Upper lobe of left lung (tissue), 4 donors: ENCODE measurements around the gene CYP19A1.

Experiments used
- POLR2A ChIP-seq, 4 donors: fragments of 450-650 bp; IDR thresholded peaks; one replicate each; pipeline ENCODE4 v1.5.1; 2016 to 2017; ENCODE audit warnings: antibody characterized with exemption in 4 of 4, mild to moderate bottlenecking in 2 of 4
- POLR2AphosphoS5 ChIP-seq, 2 donors: sonication (generic); formaldehyde crosslinking; IDR thresholded peaks; one replicate each; pipeline ENCODE4 v1.5.1; 2017; ENCODE audit warnings: antibody characterized with exemption in 2 of 2
- TF ChIP-seq, protein P1 (sequence below), 6 experiments: fragments of 450-650 bp in 4 of 6; fragments of 200-600 bp in 2 of 6; sonication (generic) in 2 of 6; IDR thresholded peaks; one replicate each; pipeline ENCODE4 v1.5.1; 2016 to 2019; ENCODE audit warnings: antibody characterized with exemption in 6 of 6

DNA sequence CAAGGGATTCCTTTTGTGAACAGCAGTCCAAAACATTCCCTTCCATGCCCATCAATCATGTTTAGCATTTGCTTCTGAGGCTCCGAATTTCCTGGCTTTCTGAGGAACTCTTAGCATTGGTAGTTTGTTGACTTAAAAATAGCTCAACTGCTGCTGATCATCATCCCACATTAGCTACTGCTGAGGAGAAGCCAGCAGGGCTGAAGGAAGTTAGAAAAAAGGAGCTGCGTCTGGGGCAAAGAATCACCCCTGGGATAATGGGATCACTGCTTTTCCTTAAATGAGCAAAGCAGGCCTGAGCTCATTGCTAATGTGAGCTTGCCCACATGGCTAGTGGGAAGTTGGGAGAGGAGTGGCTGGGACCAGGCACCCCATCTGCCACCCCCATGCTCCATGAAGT, 39.8 kb downstream of the CYP19A1 start:
- TF ChIP-seq POLR2AphosphoS5 (IDR thresholded peaks at IDR 0.05), result no peak
- TF ChIP-seq, protein P1, sequence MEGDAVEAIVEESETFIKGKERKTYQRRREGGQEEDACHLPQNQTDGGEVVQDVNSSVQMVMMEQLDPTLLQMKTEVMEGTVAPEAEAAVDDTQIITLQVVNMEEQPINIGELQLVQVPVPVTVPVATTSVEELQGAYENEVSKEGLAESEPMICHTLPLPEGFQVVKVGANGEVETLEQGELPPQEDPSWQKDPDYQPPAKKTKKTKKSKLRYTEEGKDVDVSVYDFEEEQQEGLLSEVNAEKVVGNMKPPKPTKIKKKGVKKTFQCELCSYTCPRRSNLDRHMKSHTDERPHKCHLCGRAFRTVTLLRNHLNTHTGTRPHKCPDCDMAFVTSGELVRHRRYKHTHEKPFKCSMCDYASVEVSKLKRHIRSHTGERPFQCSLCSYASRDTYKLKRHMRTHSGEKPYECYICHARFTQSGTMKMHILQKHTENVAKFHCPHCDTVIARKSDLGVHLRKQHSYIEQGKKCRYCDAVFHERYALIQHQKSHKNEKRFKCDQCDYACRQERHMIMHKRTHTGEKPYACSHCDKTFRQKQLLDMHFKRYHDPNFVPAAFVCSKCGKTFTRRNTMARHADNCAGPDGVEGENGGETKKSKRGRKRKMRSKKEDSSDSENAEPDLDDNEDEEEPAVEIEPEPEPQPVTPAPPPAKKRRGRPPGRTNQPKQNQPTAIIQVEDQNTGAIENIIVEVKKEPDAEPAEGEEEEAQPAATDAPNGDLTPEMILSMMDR (IDR thresholded peaks at IDR 0.05), result no peak
- TF ChIP-seq POLR2A (IDR thresholded peaks at IDR 0.05), result no peak
